B cell (primary cell): Measurements from ENCODE around the gene NOTCH4. TPM values are rescaled to one million over a fixed set of nuclear protein-coding genes. Genes with fewer than 3 reads are reported as not detected.

Experiments used
- ATAC-seq: fragments of 200-7000 bp; cut with Tn5 transposase; one replicate; pipeline ENCODE4 v1.10.0; 2021; ENCODE audit warnings: low read depth, mild to moderate bottlenecking, moderate number of reproducible peaks, moderate library complexity
- CTCF ChIA-PET: fragments of 350-600 bp; sonication (Branson Sonifier 250); formaldehyde crosslinking; loops from one replicate; lab custom pipeline; 2021; ENCODE audit warnings: antibody characterized with exemption, inconsistent platforms; lab: Charles Lee
- POLR2A ChIA-PET: fragments of 350-600 bp; sonication (Branson Sonifier 250); formaldehyde crosslinking; loops from one replicate; lab custom pipeline; 2021; ENCODE audit warnings: antibody characterized with exemption; lab: Charles Lee
- DNase-seq: peaks from one replicate; pipeline ENCODE4 v3.0.0; 2013
- H2AFZ ChIP-seq: 2 replicates; pipeline ENCODE4 v1.6.1; 2012; ENCODE audit warnings: mild to moderate bottlenecking, low read depth, low read length; ENCODE audit not compliant: insufficient read depth, poor library complexity, severe bottlenecking
- H3K27ac ChIP-seq, 2 donors: 1 replicate in 1 of 2; 2 replicates in 1 of 2; pipeline ENCODE4 v1.5.1; 2012 to 2013; ENCODE audit warnings: low read length in 2 of 2, mild to moderate bottlenecking in 2 of 2, moderate library complexity in 1 of 2
- H3K27me3 ChIP-seq, 4 experiments: fragments of 200-600 bp in 1 of 4; sonication (generic) in 1 of 4; replicated peaks in 1 of 4; 1 replicate in 2 of 4; 2 replicates in 2 of 4; pipeline versions ENCODE4 v1.6.1 to v1.7.0; 2013 to 2016; ENCODE audit warnings: low read length in 3 of 4, mild to moderate bottlenecking in 2 of 4, mixed read lengths in 1 of 4, moderate library complexity in 1 of 4; ENCODE audit not compliant: insufficient read depth in 4 of 4, control insufficient read depth in 3 of 4; ENCODE audit errors: control extremely low read depth in 1 of 4
- H3K36me3 ChIP-seq, 2 experiments: replicated peaks in 1 of 2; 1 replicate in 1 of 2; 2 replicates in 1 of 2; pipeline versions ENCODE4 v1.6.1 to v1.7.1; 2013; ENCODE audit warnings: low read length in 1 of 2; ENCODE audit not compliant: insufficient read depth in 2 of 2, control insufficient read depth in 1 of 2; ENCODE audit errors: control extremely low read depth in 1 of 2, extremely low read depth in 1 of 2
- H3K4me1 ChIP-seq, 2 donors: fragments of 200-600 bp in 1 of 2; sonication (generic) in 1 of 2; 1 replicate in 1 of 2; 2 replicates in 1 of 2; pipeline versions ENCODE4 v1.5.1 to v1.6.1; 2013 to 2017; ENCODE audit warnings: low read length in 2 of 2; ENCODE audit not compliant: control insufficient read depth in 2 of 2, insufficient read depth in 2 of 2
- H3K4me2 ChIP-seq: replicated peaks from 2 replicates; pipeline ENCODE3; 2012; ENCODE audit warnings: mild to moderate bottlenecking, low read depth, low read length; ENCODE audit not compliant: poor library complexity, severe bottlenecking
- H3K4me3 ChIP-seq, 5 experiments: fragments of 200-600 bp in 1 of 5; sonication (generic) in 1 of 5; 1 replicate in 3 of 5; 2 replicates in 2 of 5; pipeline versions ENCODE4 v1.5.1 to v1.7.0; 2011 to 2016; ENCODE audit warnings: low read length in 4 of 5, mild to moderate bottlenecking in 4 of 5, low read depth in 2 of 5, control low read depth in 1 of 5, moderate library complexity in 1 of 5; ENCODE audit not compliant: insufficient read depth in 1 of 5; ENCODE audit errors: control extremely low read depth in 1 of 5, extremely low read depth in 1 of 5
- H3K79me2 ChIP-seq: fragments of 200-600 bp; sonication (generic); one replicate; pipeline ENCODE4 v1.6.0; 2016; ENCODE audit warnings: low read length; ENCODE audit not compliant: control insufficient read depth, insufficient read depth
- H3K9ac ChIP-seq: fragments of 200-600 bp; sonication (generic); 2 replicates; pipeline ENCODE4 v1.6.1; 2017; ENCODE audit warnings: mild to moderate bottlenecking, low read length, moderate library complexity
- H3K9me3 ChIP-seq, 3 donors: one replicate each; pipeline versions ENCODE4 v1.6.1 to v1.7.1; 2013; ENCODE audit warnings: low read length in 2 of 3; ENCODE audit not compliant: control insufficient read depth in 2 of 3, insufficient read depth in 1 of 3; ENCODE audit errors: control extremely low read depth in 1 of 3
- H4K20me1 ChIP-seq: 2 replicates; pipeline ENCODE4 v1.6.0; 2012; ENCODE audit warnings: mild to moderate bottlenecking, low read length; ENCODE audit not compliant: insufficient read depth, control insufficient read depth, poor library complexity, severe bottlenecking
- H3K27ac Mint-ChIP-seq: one replicate; pipeline ENCODE4 v1.8.0; 2021; ENCODE audit warnings: mixed read lengths
- H3K27me3 Mint-ChIP-seq: one replicate; pipeline ENCODE4 v1.8.0; 2021; ENCODE audit warnings: mixed read lengths
- H3K4me1 Mint-ChIP-seq: one replicate; pipeline ENCODE4 v1.8.0; 2021; ENCODE audit warnings: mixed read lengths
- H3K4me3 Mint-ChIP-seq: one replicate; pipeline ENCODE4 v1.8.0; 2021; ENCODE audit warnings: mixed read lengths
- H3K9me3 Mint-ChIP-seq: one replicate; pipeline ENCODE4 v1.8.0; 2022; ENCODE audit warnings: mixed read lengths; ENCODE audit not compliant: insufficient read depth
- CTCF ChIP-seq: fragments of 200-600 bp; IDR thresholded peaks from one replicate; pipeline ENCODE4 v1.8.0; 2022; ENCODE audit warnings: antibody characterized with exemption, mild to moderate bottlenecking
- EZH2 ChIP-seq: IDR thresholded peaks from 2 replicates; pipeline ENCODE4 v1.6.1; 2012; ENCODE audit warnings: borderline replicate concordance, low read depth, mild to moderate bottlenecking, moderate library complexity, low read length; ENCODE audit not compliant: insufficient read depth, poor library complexity, severe bottlenecking
- WGBS: methylation state at CpG from one replicate; pipeline ENCODE4 v1.1.5; 2013; ENCODE audit warnings: missing lambda C conversion rate; ENCODE audit not compliant: insufficient coverage; 5-methylcytosine and 5-hydroxymethylcytosine counted together
- intact Hi-C: fragments of 100-400 bp; cut with micrococcal nuclease; formaldehyde crosslinking; loops from one replicate; pipeline ENCODE4 v1.10.0; 2022
- polyA plus RNA-seq: library from polyadenylated mRNA; depleted of rRNA; stranded (reverse); fragments of >200 nt; gene quantifications from 2 replicates; pipeline ENCODE4 v1.2.3, GENCODE V29; 2012
- total RNA-seq, 2 donors: library from RNA; stranded (reverse); fragments of 120-200 nt in 1 of 2; gene quantifications; 1 replicate in 1 of 2; 2 replicates in 1 of 2; pipeline versions ENCODE4 v1.2.3 to v1.2.4, GENCODE V29; 2013 to 2022

Gene NOTCH4
- total and polyA plus RNA-seq, 2 donors (not counting 1 experiment from before 2014, with no cell fraction given): 6.3 to 10.3 TPM

GRCh38 chr6:32249262-32249661 lies 25.4 kb upstream of the NOTCH4 start:
- no peak for DNase-seq
- Mint-ChIP-seq H3K4me3 (no peak overlapping the region), H3K27ac (no peak overlapping the region), H3K4me1 (peaks cover 38% of the 10 kb centered on the region), H3K9me3 (no peaks in the 10 kb centered on the region), H3K27me3 (no peaks in the 10 kb centered on the region)
- H3K36me3 ChIP-seq: no peaks in the 10 kb centered on the region
- no peak overlapping the region for H2AFZ ChIP-seq
- intact Hi-C loops: loop anchor here (5.0 kb wide), 2 partner anchors 52 to 453 kb away; no protein-coding TSS in a partner anchor
- no peak overlapping the region for H3K9ac ChIP-seq
- H3K27ac ChIP-seq: no peak overlapping the region
- ChIA-PET CTCF (interaction anchor here (0.8 to 9.6 kb wide), 9 partner anchors 13 to 619 kb away, joined by 3 to 172 read pairs (median 4); partner anchors contain the start of gene BTNL2), POLR2A (interaction anchor here (0.7 kb wide), 1 partner anchor 169 kb away, joined by 3 read pairs; no protein-coding TSS in a partner anchor)
- H3K79me2 ChIP-seq: no peaks in the 10 kb centered on the region
- H3K9me3 ChIP-seq: peaks cover 0 to 6% (median 3%) of the 10 kb centered on the region in 3 donors
- 100% methylated on average over 2 of the region's 2 CpGs for WGBS
- no peaks in the 10 kb centered on the region for H4K20me1 ChIP-seq
- no peak overlapping the region for H3K4me2 ChIP-seq
- no peak overlapping the region for H3K4me3 ChIP-seq
- no peaks in the 10 kb centered on the region for H3K27me3 ChIP-seq
- no peak for TF ChIP-seq CTCF
- TF ChIP-seq EZH2: no peak
- ATAC-seq: no peak
- peaks cover 21 to 25% of the 10 kb centered on the region in 2 donors for H3K4me1 ChIP-seq

DNA sequence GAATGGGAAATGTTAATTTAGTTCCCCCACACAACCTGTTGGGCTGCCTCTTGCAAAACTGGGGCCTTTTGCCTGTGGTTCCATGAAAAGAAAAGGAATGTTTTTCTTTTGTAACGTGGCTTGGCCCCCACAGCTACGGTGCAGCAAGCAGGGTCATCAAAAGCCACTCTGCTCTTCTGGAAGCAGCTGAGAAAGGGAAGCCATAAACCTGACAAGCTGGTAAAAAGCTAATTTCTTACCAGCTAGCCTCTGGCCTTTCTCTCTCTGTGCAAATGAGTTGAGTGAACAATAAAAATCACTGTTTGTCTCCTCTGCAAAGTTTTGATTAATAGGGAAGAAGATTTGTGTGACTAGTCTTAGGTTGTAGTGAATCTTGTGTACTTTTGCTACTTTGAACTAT lies 23.5 kb upstream of the NOTCH4 start:
- Histone ChIP-seq H4K20me1 (no peaks in the 10 kb centered on the region), H3K4me3 (no peak overlapping the region)
- WGBS: 40% methylated on average over 1 of the region's 2 CpGs

More for the DNA sequence above, 23.5 kb upstream of the NOTCH4 start:
- ATAC-seq (no peak), DNase-seq (no peak)
- no peak overlapping the region for H3K4me3 Mint-ChIP-seq
- H3K36me3 ChIP-seq: no peaks in the 10 kb centered on the region
- no peaks in the 10 kb centered on the region for H3K27me3 Mint-ChIP-seq
- H3K4me2 ChIP-seq: no peak overlapping the region
- peaks cover 24% of the 10 kb centered on the region for H3K4me1 Mint-ChIP-seq
- no peaks in the 10 kb centered on the region for H3K27me3 ChIP-seq
- CTCF ChIA-PET: interaction anchor here (0.7 to 9.6 kb wide), 8 partner anchors 8 to 539 kb away, joined by 3 to 172 read pairs (median 8); partner anchors contain the start of gene BTNL2
- H3K9me3 ChIP-seq: peaks cover 0 to 6% (median 3%) of the 10 kb centered on the region in 3 donors
- H3K79me2 ChIP-seq: no peaks in the 10 kb centered on the region
- no peak overlapping the region for H3K27ac Mint-ChIP-seq
- no peaks in the 10 kb centered on the region for H3K9me3 Mint-ChIP-seq
- no peak overlapping the region for H2AFZ ChIP-seq
- POLR2A ChIA-PET: interaction anchor here (0.6 kb wide), 1 partner anchor 21 kb away, joined by 4 read pairs; no protein-coding TSS in a partner anchor
- intact Hi-C loops: loop anchor here (5.0 kb wide), 2 partner anchors 50 to 455 kb away; no protein-coding TSS in a partner anchor
- TF ChIP-seq CTCF (no peak), EZH2 (no peak)
- peaks cover 12 to 21% of the 10 kb centered on the region in 2 donors for H3K4me1 ChIP-seq
- no peak overlapping the region for H3K27ac ChIP-seq
- H3K9ac ChIP-seq: no peak overlapping the region
